Activated T-cell treated with anti-CD3 and anti-CD28 coated beads, Interleukin-2, amount 50 U/mL, for 72 hours (primary cell): Measurements from ENCODE around the gene ELFN2. TPM values are rescaled to one million over a fixed set of nuclear protein-coding genes. Genes with fewer than 3 reads are reported as not detected.
A peak's percentile ranks its signal among the peaks of the same experiment; 100 is the strongest.
"Not testable (repeated sequence)": the region's sequence is repeated elsewhere in the genome, so short reads cannot be mapped to it uniquely, and the experiment has no call there.

Experiments
- ATAC-seq, 2 donors: fragments of 150-1000 bp; cut with Tn5 transposase; replicated peaks in 1 of 2; 2 replicates each; pipeline ENCODE4 v1.10.0; 2021; ENCODE audit warnings: moderate library complexity in 2 of 2, mild to moderate bottlenecking in 1 of 2
- DNase-seq, 2 donors: peaks; one replicate each; pipeline ENCODE4 v3.0.0; 2021 to 2022; ENCODE audit warnings: mixed read lengths in 1 of 2
- H3K27ac Mint-ChIP-seq: one replicate; pipeline ENCODE4 v1.8.0; 2022; ENCODE audit warnings: mild to moderate bottlenecking, moderate library complexity, mixed read lengths
- H3K27me3 Mint-ChIP-seq: one replicate; pipeline ENCODE4 v1.8.0; 2022; ENCODE audit warnings: low read depth, mixed read lengths
- H3K36me3 Mint-ChIP-seq, 2 donors: one replicate each; pipeline ENCODE4 v1.8.0; 2022; ENCODE audit warnings: mixed read lengths in 2 of 2, mild to moderate bottlenecking in 1 of 2; ENCODE audit not compliant: insufficient read depth in 2 of 2
- H3K4me1 Mint-ChIP-seq: one replicate; pipeline ENCODE4 v1.8.0; 2022; ENCODE audit warnings: low read depth, mixed read lengths
- H3K4me3 Mint-ChIP-seq, 2 donors: one replicate each; pipeline ENCODE4 v1.8.0; 2022; ENCODE audit warnings: mild to moderate bottlenecking in 2 of 2, mixed read lengths in 2 of 2, moderate library complexity in 2 of 2
- H3K9me3 Mint-ChIP-seq, 2 donors: one replicate each; pipeline ENCODE4 v1.8.0; 2022; ENCODE audit warnings: mixed read lengths in 2 of 2
- total RNA-seq, 2 donors: library from RNA; stranded (reverse); gene quantifications; one replicate each; pipeline ENCODE4 v1.2.3, GENCODE V29; 2022

ELFN2 gene
- total RNA-seq: under 1 TPM; 0.58 to 0.62 TPM

GRCh38 chr22:37427135-37427710 lies at the start of gene ELFN2:
ELFN2 (minus strand) TSS chr22:37427479; CDS start chr22:37375534, 51,945 bp downstream.
- Mint-ChIP-seq H3K36me3 (no peaks in the 10 kb centered on the region), H3K27me3 (peaks cover 58% of the 10 kb centered on the region), H3K27ac (no peak within 1 kb of the TSS), H3K4me1 (peaks cover 29% of the 10 kb centered on the region), H3K9me3 (no peaks in the 10 kb centered on the region), H3K4me3 (peak within 1 kb of the TSS; percentile 70 to 73)
- DNase-seq (no peak), ATAC-seq (no peak)

- Mint-ChIP-seq H3K9me3 (no peaks in the 10 kb centered on the region), H3K27ac (peak overlapping the region; percentile 50), H3K4me1 (peaks cover 8% of the 10 kb centered on the region), H3K4me3 (no peak overlapping the region), H3K36me3 (peaks cover 2 to 12% of the 10 kb centered on the region in 2 donors), H3K27me3 (no peaks in the 10 kb centered on the region)
- ATAC-seq (no peak), DNase-seq (no peak)
Measured at GRCh38 chr22:37476389-37477329, 49.4 kb upstream of the ELFN2 start.

GRCh38 chr22:37474447-37475090 lies 47.3 kb upstream of the ELFN2 start:
- Mint-ChIP-seq H3K4me3 (no peak overlapping the region), H3K27ac (no peak overlapping the region), H3K27me3 (no peaks in the 10 kb centered on the region), H3K36me3 (peaks cover 3 to 13% of the 10 kb centered on the region in 2 donors), H3K9me3 (no peaks in the 10 kb centered on the region), H3K4me1 (no peaks in the 10 kb centered on the region)
- DNase-seq (no peak), ATAC-seq (no peak)

GRCh38 chr22:37473437-37473946 lies 46.2 kb upstream of the ELFN2 start:
- Mint-ChIP-seq H3K27me3 (no peaks in the 10 kb centered on the region), H3K36me3 (peaks cover 3 to 16% of the 10 kb centered on the region in 2 donors), H3K4me1 (no peaks in the 10 kb centered on the region), H3K9me3 (no peaks in the 10 kb centered on the region), H3K4me3 (no peak overlapping the region), H3K27ac (no peak overlapping the region)
- ATAC-seq: no peak
- DNase-seq: no peak

GRCh38 chr22:37472418-37473006 lies 45.2 kb upstream of the ELFN2 start:
- Mint-ChIP-seq H3K27ac (no peak overlapping the region), H3K27me3 (no peaks in the 10 kb centered on the region), H3K4me1 (peaks cover 3% of the 10 kb centered on the region), H3K4me3 (no peak overlapping the region), H3K36me3 (peaks cover 3 to 14% of the 10 kb centered on the region in 2 donors), H3K9me3 (no peaks in the 10 kb centered on the region)
- ATAC-seq: peak in 1 of 2 donors; percentile 49
- DNase-seq: peak; percentile 40 to 52

- DNase-seq: no peak
- H3K36me3 Mint-ChIP-seq: peaks cover 3 to 14% of the 10 kb centered on the region in 2 donors
- no peaks in the 10 kb centered on the region for H3K27me3 Mint-ChIP-seq
- H3K4me3 Mint-ChIP-seq: no peak overlapping the region
- H3K27ac Mint-ChIP-seq: no peak overlapping the region
- ATAC-seq: peak in 1 of 2 donors; percentile 9
- H3K9me3 Mint-ChIP-seq: no peaks in the 10 kb centered on the region
- H3K4me1 Mint-ChIP-seq: peaks cover 3% of the 10 kb centered on the region
Measured at GRCh38 chr22:37471727-37472417, 44.6 kb upstream of the ELFN2 start.

GRCh38 chr22:37470087-37470445 lies 42.8 kb upstream of the ELFN2 start:
- ATAC-seq (no peak), DNase-seq (no peak)
- no peak overlapping the region for H3K27ac Mint-ChIP-seq
- peaks cover 6 to 20% of the 10 kb centered on the region in 2 donors for H3K36me3 Mint-ChIP-seq
- H3K4me1 Mint-ChIP-seq: peaks cover 3% of the 10 kb centered on the region
- H3K9me3 Mint-ChIP-seq: no peaks in the 10 kb centered on the region
- H3K4me3 Mint-ChIP-seq: no peak overlapping the region
- H3K27me3 Mint-ChIP-seq: no peaks in the 10 kb centered on the region

GRCh38 chr22:37469416-37470086 lies 42.3 kb upstream of the ELFN2 start:
- ATAC-seq (no peak), DNase-seq (no peak)
- Mint-ChIP-seq H3K36me3 (peaks cover 6 to 20% of the 10 kb centered on the region in 2 donors), H3K27me3 (no peaks in the 10 kb centered on the region), H3K27ac (no peak overlapping the region), H3K4me1 (peaks cover 3% of the 10 kb centered on the region), H3K9me3 (no peaks in the 10 kb centered on the region), H3K4me3 (no peak overlapping the region)

GRCh38 chr22:37468201-37468695 lies 41.0 kb upstream of the ELFN2 start:
- DNase-seq, H3K9me3 Mint-ChIP-seq, H3K27ac Mint-ChIP-seq, H3K4me1 Mint-ChIP-seq, ATAC-seq, H3K4me3 Mint-ChIP-seq, H3K27me3 Mint-ChIP-seq: not testable (repeated sequence)
- peaks cover 6 to 20% of the 10 kb centered on the region in 2 donors for H3K36me3 Mint-ChIP-seq

GRCh38 chr22:37467391-37467955 lies 40.2 kb upstream of the ELFN2 start:
- Mint-ChIP-seq H3K27me3 (no peaks in the 10 kb centered on the region), H3K9me3 (no peaks in the 10 kb centered on the region), H3K36me3 (peaks cover 6 to 17% of the 10 kb centered on the region in 2 donors), H3K4me1 (peaks cover 3% of the 10 kb centered on the region), H3K27ac (no peak overlapping the region), H3K4me3 (no peak overlapping the region)
- DNase-seq (no peak), ATAC-seq (no peak)

GRCh38 chr22:37464181-37464580 lies 36.9 kb upstream of the ELFN2 start:
- H3K4me1 Mint-ChIP-seq: peaks cover 3% of the 10 kb centered on the region
- H3K36me3 Mint-ChIP-seq: peaks cover 3 to 11% of the 10 kb centered on the region in 2 donors
- no peak overlapping the region for H3K27ac Mint-ChIP-seq
- H3K4me3 Mint-ChIP-seq: no peak overlapping the region
- no peaks in the 10 kb centered on the region for H3K27me3 Mint-ChIP-seq
- ATAC-seq: no peak
- H3K9me3 Mint-ChIP-seq: no peaks in the 10 kb centered on the region
- no peak for DNase-seq
